Fibroblast of lung (primary cell): ENCODE results near the gene INPP5A. TPM values are rescaled to one million over a fixed set of nuclear protein-coding genes. Genes with fewer than 3 reads are reported as not detected.
A peak's percentile ranks its signal among the peaks of the same experiment; 100 is the strongest.

Source experiments
- DNase-seq, 2 donors: peaks; one replicate each; pipeline versions ENCODE4 v3.0.0 to v3.0.0-alpha.2; 2010; ENCODE audit warnings: low read depth in 2 of 2
- H2AFZ ChIP-seq: 2 replicates; pipeline ENCODE4 v1.5.1; 2012; ENCODE audit warnings: low read length, control low read depth, inconsistent platforms
- H3K27ac ChIP-seq: 2 replicates; pipeline ENCODE4 v1.5.1; 2011; ENCODE audit warnings: low read length, control low read depth; ENCODE audit not compliant: insufficient read depth
- H3K27me3 ChIP-seq: 2 replicates; pipeline ENCODE4 v1.5.1; 2011; ENCODE audit warnings: mild to moderate bottlenecking, low read length; ENCODE audit not compliant: control insufficient read depth, insufficient read depth
- H3K36me3 ChIP-seq: 2 replicates; pipeline ENCODE4 v1.5.1; 2011; ENCODE audit warnings: low read length; ENCODE audit not compliant: control insufficient read depth, insufficient read depth
- H3K4me1 ChIP-seq: 2 replicates; pipeline ENCODE4 v1.5.1; 2011; ENCODE audit warnings: low read length; ENCODE audit not compliant: control insufficient read depth, insufficient read depth; ENCODE audit errors: extremely low read depth
- H3K4me2 ChIP-seq: 2 replicates; pipeline ENCODE4 v1.5.1; 2011; ENCODE audit warnings: low read length, control low read depth; ENCODE audit not compliant: insufficient read depth; ENCODE audit errors: extremely low read depth
- H3K4me3 ChIP-seq, 4 experiments: fragments of 200-600 bp in 1 of 4; sonication (generic) in 1 of 4; replicated peaks in 1 of 4; 2 replicates each; pipeline ENCODE4 v1.5.1; 2011 to 2016; ENCODE audit warnings: low read length in 4 of 4, low read depth in 3 of 4, mild to moderate bottlenecking in 3 of 4, control low read depth in 2 of 4, inconsistent platforms in 1 of 4, mixed read lengths in 1 of 4; ENCODE audit not compliant: insufficient read depth in 1 of 4; ENCODE audit errors: control extremely low read depth in 1 of 4
- H3K79me2 ChIP-seq: 2 replicates; pipeline ENCODE4 v1.5.1; 2012; ENCODE audit warnings: mild to moderate bottlenecking, low read length, inconsistent platforms; ENCODE audit not compliant: control insufficient read depth, insufficient read depth
- H3K9ac ChIP-seq: 2 replicates; pipeline ENCODE4 v1.5.1; 2011; ENCODE audit warnings: mild to moderate bottlenecking, low read length, control low read depth; ENCODE audit not compliant: insufficient read depth
- H3K9me3 ChIP-seq: 2 replicates; pipeline ENCODE4 v1.5.1; 2012; ENCODE audit warnings: low read depth, low read length; ENCODE audit not compliant: control insufficient read depth, insufficient read depth
- H4K20me1 ChIP-seq: 2 replicates; pipeline ENCODE4 v1.5.1; 2011; ENCODE audit warnings: low read length; ENCODE audit not compliant: control insufficient read depth, insufficient read depth; ENCODE audit errors: extremely low read depth
- EZH2 ChIP-seq: IDR thresholded peaks from 2 replicates; pipeline ENCODE4 v1.5.1; 2012; ENCODE audit warnings: low read length, control low read depth, mild to moderate bottlenecking; ENCODE audit errors: missing control alignments
- polyA plus RNA-seq, 2 donors: library from polyadenylated mRNA; depleted of rRNA in 1 of 2; stranded (reverse) in 1 of 2; unstranded in 1 of 2; fragments of >200 nt; gene quantifications; 2 replicates each; pipeline ENCODE4 v1.2.1, GENCODE V29; 2011 to 2012; ENCODE audit warnings: missing spikeins in 1 of 2
- total RNA-seq: library from RNA; depleted of rRNA; stranded (reverse); fragments of >200 nt; gene quantifications from 2 replicates; pipeline ENCODE4 v1.2.1, GENCODE V29; 2014
- TF ChIP-seq, protein P1 (sequence below), 2 donors: IDR thresholded peaks in 1 of 2; conservative IDR thresholded peaks in 1 of 2; 1 replicate in 1 of 2; 2 replicates in 1 of 2; pipeline ENCODE4 v1.5.1; 2011 to 2012; ENCODE audit warnings: low read length in 2 of 2, control low read depth in 1 of 2, inconsistent platforms in 1 of 2, low read depth in 1 of 2, mild to moderate bottlenecking in 1 of 2

The INPP5A gene
- total and polyA plus RNA-seq, 2 donors (not counting 1 experiment from before 2014, with no cell fraction given) = 24.6 to 39.9 TPM

DNA sequence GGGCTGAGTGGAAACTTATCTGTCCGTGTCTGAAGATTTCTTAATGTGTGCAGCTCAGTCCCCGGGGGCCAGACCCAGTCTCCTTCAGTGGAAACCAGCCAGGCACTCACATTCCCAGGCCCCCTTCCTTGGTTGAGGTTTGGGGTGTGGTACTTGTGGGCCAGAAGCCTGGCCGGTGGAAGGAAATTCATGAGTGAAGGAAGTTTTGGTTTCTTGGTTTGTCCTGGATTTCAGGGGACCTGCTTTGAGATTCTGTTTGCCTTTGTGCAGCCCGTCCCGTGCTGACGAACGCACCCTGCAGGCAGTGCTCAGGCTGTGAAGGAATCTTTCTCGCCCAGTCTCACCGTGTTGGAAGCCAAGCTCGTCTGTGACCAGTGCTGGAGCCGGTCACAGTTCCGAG, 2.9 kb downstream of the INPP5A start:
- DNase-seq = peak; percentile 40 to 57
- Histone ChIP-seq H3K4me2 (peak overlapping the region; percentile 98), H3K9ac (peak overlapping the region; percentile 16), H3K4me3 (peak overlapping the region; percentile 35 to 91 (median 48)), H4K20me1 (no peaks in the 10 kb centered on the region), H3K79me2 (peaks cover 66% of the 10 kb centered on the region), H3K4me1 (peaks cover 14% of the 10 kb centered on the region), H3K27ac (peak overlapping the region; percentile 61), H3K27me3 (no peaks in the 10 kb centered on the region), H3K9me3 (no peaks in the 10 kb centered on the region), H3K36me3 (no peaks in the 10 kb centered on the region), H2AFZ (no peak overlapping the region)
- no peak for TF ChIP-seq EZH2
- TF ChIP-seq, protein P1, sequence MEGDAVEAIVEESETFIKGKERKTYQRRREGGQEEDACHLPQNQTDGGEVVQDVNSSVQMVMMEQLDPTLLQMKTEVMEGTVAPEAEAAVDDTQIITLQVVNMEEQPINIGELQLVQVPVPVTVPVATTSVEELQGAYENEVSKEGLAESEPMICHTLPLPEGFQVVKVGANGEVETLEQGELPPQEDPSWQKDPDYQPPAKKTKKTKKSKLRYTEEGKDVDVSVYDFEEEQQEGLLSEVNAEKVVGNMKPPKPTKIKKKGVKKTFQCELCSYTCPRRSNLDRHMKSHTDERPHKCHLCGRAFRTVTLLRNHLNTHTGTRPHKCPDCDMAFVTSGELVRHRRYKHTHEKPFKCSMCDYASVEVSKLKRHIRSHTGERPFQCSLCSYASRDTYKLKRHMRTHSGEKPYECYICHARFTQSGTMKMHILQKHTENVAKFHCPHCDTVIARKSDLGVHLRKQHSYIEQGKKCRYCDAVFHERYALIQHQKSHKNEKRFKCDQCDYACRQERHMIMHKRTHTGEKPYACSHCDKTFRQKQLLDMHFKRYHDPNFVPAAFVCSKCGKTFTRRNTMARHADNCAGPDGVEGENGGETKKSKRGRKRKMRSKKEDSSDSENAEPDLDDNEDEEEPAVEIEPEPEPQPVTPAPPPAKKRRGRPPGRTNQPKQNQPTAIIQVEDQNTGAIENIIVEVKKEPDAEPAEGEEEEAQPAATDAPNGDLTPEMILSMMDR (conservative IDR thresholded peaks at IDR 0.05 in 1 of 2, IDR thresholded peaks at IDR 0.05 in 1 of 2; ENCODE audit: low read depth in 1 of 2, low read length in 2 of 2) = peak; percentile 47 to 50

DNA sequence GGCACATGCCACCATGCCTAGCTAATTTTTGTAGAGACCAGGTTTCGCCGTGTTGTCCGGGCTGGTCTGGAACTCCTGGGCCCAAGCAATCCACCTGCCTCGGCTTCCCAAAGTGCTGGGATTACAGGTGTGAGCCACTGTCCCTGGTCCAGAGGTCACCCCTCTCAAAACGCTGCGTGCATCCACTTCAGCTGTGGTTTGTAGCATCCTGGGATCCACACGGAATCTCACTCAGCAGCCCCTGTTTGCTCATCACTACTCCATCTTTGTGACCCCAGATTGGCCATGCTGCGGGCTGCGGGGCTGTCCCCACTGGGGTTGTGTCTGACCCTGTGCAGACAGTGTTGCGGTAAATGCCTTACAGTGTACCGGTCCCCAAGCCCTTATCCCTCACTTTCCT, 3.5 kb downstream of the INPP5A start:
- no peak overlapping the region for H3K27ac ChIP-seq
- H3K4me1 ChIP-seq = peaks cover 13% of the 10 kb centered on the region
- no peak overlapping the region for H3K4me2 ChIP-seq
- no peaks in the 10 kb centered on the region for H4K20me1 ChIP-seq
- DNase-seq = no peak
- H3K9ac ChIP-seq = no peak overlapping the region
- TF ChIP-seq, protein P1 (conservative IDR thresholded peaks at IDR 0.05 in 1 of 2, IDR thresholded peaks at IDR 0.05 in 1 of 2; ENCODE audit: low read depth in 1 of 2, low read length in 2 of 2) = no peak
- no peak for TF ChIP-seq EZH2
- H3K27me3 ChIP-seq = no peaks in the 10 kb centered on the region
- peaks cover 72% of the 10 kb centered on the region for H3K79me2 ChIP-seq
- no peaks in the 10 kb centered on the region for H3K9me3 ChIP-seq
- no peaks in the 10 kb centered on the region for H3K36me3 ChIP-seq
- H2AFZ ChIP-seq = no peak overlapping the region
- H3K4me3 ChIP-seq = no peak overlapping the region

DNA sequence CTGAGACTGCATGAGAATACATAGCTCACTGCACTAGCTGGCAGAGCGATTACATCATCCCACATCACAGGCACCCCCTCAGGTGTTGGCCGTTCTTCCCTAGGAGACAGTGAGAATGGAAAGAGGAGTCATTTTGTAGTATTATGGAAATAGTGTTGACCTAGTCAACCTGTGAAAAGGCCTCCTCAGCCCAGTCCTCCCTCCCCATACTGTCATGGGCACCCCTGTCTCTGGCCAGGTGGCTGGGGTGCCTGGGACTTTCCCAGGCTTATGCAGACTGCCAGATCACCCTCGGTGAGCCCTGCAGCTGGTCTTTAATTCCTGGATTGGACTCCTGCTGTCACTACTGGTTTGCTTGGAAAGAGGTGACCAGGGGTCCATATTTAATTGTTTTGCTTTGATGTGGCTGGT, 4.0 kb downstream of the INPP5A start:
- Histone ChIP-seq H3K27me3 (no peaks in the 10 kb centered on the region), H3K4me3 (no peak overlapping the region), H3K27ac (no peak overlapping the region), H2AFZ (no peak overlapping the region), H3K4me1 (peaks cover 12% of the 10 kb centered on the region), H3K4me2 (no peak overlapping the region), H4K20me1 (no peaks in the 10 kb centered on the region), H3K9ac (no peak overlapping the region), H3K36me3 (no peaks in the 10 kb centered on the region), H3K79me2 (peaks cover 74% of the 10 kb centered on the region), H3K9me3 (no peaks in the 10 kb centered on the region)
- TF ChIP-seq, protein P1 (conservative IDR thresholded peaks at IDR 0.05 in 1 of 2, IDR thresholded peaks at IDR 0.05 in 1 of 2; ENCODE audit: low read depth in 1 of 2, low read length in 2 of 2) = no peak
- no peak for TF ChIP-seq EZH2
- no peak for DNase-seq
